HG02981 (cell line): ENCODE results near the gene ZNF521.
A peak's percentile ranks its signal among the peaks of the same experiment; 100 is the strongest.

ENCODE experiments used
- ATAC-seq: cut with Tn5 transposase; IDR thresholded peaks from one replicate; pipeline ENCODE4 v1.9.1; 2021; ENCODE audit warnings: mild to moderate bottlenecking, moderate library complexity; ENCODE audit not compliant: unreplicated experiment

ZNF521 gene

GRCh38 chr18:25229920-25230319, 122.0 kb downstream of the ZNF521 start:
- no peak for ATAC-seq

GRCh38 chr18:25229081-25229480, 122.9 kb downstream of the ZNF521 start:
- no peak for ATAC-seq

GRCh38 chr18:25228410-25228809, 123.6 kb downstream of the ZNF521 start:
- ATAC-seq = no peak

- ATAC-seq = no peak
Measured at GRCh38 chr18:25225151-25225550, 126.8 kb downstream of the ZNF521 start.

DNA sequence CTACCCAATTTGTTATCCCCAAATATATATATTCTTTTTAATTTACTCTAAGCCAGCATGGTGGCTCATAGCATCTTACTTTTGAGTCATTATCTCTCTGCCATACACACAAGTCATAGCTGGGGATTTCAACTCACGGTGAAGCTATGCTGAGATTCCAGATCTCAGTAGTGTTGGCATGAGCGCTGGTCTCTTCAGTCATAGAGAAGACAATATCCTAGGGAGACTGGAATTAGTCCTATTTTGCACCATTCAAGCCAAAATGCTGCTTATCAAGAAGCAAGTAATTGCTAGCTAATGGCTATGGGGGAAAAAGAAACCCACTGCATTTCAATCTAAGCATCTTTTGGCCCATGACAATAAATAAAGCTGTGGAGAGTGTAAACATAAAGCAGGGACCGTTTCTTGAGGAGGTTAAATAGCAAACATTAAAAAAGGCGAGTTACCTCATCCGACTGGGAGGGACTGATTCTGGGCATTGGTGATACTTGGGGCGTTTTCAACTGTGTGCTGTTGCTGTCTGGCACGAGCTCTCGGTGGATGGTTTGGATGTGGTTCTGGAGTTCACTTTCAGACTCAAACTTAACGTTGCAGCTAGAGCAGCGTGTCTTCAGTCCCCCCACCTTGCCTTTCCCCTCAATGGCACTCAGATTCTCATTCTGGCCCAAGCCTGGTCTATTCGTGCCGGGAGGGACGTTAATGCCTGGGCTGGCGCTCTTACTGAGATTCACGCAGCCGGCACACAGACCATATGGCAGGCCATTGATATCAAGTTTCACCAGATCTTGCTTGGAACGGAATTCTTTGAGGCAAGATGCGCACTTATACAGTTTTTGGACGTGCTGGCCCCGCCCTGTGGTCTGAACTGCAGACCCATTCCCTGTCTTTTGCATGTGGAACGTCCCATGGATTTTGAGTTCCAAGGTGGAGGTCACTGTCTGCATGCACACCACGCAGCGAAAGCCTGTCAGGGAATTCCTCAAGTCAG, 127.8 kb downstream of the ZNF521 start:
- ATAC-seq = no peak

GRCh38 chr18:25223211-25223610, 128.8 kb downstream of the ZNF521 start:
- no peak for ATAC-seq

DNA sequence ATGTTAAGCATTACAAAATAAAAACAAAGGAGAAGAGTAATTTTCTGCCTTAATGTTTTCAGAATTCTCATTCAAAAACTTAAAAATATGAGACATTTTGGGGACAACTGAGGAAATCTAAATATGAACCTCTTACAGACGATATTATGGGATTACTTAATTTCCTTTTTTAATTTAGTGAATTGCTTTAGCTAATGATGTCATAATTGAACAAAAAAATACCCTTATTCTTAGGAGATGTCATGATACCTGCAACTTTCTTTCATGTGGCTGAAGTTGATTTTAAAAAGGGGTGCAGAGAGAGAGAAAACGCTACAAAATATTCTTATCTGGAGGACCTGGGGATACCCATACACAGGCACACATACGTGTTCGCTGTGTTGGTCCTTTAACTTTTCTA, 129.3 kb downstream of the ZNF521 start:
- no peak for ATAC-seq

DNA sequence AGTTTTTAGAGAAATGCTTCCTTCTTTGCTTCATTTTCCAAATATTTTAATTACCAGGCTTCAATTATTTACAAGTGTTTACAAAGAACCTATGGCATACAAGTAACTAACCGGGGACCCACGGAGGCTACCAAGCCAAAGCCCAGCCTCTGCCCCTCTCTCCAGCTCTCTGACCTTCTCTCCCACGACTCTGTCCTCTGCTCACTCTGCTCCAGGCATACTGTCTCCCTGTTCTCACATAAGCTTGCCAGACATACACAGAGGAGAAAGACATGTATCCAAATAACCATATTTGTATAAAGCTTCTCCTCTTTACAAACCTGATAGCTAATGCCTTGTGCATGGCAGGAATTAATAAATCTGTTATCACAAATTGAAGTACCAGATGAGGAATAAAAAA, 141.3 kb downstream of the ZNF521 start:
- no peak for ATAC-seq

DNA sequence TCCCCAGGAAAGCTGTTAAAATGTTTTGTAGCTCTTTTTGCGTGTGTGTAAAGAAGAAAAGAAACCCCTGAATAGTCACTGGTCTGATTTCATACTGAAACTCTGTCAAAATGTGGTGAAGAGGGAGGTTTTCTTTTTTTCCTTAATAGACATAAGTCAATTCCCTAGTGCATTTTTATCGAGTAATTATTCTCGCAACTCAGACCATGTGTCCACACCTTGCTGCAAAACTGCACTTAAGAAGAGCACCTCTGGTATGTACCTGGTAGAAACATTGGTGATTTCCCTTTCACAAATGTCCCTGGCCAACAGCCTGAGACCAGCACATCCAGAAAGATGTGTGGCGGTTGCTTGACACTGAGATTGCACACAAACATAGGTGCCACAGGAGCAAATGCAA, 159.9 kb downstream of the ZNF521 start:
- ATAC-seq = no peak

DNA sequence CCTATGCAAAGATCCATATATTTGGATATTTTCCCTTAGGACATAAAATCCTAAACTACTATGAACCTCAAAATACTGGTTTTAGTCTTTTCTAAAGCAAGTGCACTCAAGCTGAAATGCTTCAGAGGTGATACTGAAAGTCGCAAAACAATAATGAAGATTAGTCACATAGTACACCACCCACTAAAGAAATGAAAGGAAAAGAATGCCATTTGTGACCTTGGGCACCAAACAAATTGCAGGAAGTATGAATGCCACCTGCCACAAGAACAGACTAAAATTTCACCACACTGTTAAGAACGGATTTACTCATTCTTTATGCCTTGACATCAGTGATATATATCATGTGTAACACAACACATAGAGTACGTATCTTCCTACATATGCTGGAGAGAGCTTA, 161.5 kb downstream of the ZNF521 start:
- peak; percentile 65 for ATAC-seq

- ATAC-seq = no peak
Measured at GRCh38 chr18:25189391-25190185, 162.4 kb downstream of the ZNF521 start.

- no peak for ATAC-seq
Measured at GRCh38 chr18:25187521-25188192, 164.3 kb downstream of the ZNF521 start.

GRCh38 chr18:25186871-25187270, 165.1 kb downstream of the ZNF521 start:
- no peak for ATAC-seq

DNA sequence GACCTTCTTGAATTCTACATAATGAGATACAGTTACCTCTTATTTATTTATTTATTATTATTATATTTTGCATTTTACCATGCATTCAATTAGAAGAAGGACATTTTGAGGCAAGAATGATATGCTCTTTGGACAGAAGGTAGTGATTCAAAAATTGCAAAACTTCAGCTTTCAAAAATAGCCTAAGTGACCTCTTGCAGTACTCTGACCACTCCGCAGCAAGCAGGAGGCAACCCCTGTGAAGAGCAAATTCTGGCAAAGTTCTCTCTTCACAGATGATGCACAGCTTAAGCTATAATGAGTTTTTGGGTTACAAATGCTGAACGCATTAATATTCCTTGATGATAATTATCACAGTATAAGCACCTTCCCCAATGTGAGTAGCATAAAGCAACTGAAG, 170.0 kb downstream of the ZNF521 start:
- no peak for ATAC-seq

DNA sequence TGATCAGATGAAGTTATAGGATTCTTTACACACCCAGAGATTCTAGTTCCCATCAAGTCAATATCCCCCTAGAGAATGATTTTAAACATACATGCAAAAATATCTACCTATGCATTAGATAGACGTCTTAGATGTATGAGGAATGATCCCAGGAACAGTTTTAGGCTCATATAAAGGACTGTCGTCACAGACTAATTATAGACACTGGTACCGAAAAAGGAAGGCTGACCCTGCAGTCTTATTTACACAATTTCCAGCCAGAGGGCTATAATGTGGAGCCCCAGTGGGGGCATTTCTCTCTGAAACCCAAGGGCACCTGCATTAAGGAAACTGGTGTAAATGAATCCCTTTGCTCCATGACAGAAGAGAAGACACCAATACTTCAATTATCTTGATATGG, 170.4 kb downstream of the ZNF521 start:
- ATAC-seq = no peak

- no peak for ATAC-seq
Measured at GRCh38 chr18:25180973-25181548, 170.9 kb downstream of the ZNF521 start.

DNA sequence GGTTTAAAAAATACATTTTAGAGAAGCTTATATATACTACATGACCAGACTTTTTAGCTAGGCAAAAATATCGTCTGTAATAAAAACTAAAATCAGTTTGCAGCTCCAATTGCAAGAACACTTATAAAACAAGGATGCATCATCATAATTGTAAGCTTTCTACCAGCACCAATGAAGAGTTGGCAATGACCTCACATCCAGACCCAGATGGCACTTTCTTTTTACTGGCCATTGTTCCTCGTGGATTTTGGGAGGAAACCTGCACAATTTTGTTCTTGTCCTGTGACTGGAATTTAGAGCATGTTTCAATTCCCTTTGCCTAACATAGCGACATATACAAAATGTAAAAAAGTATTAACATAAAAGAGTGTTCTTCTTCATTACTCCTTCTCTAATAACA, 174.3 kb downstream of the ZNF521 start:
- no peak for ATAC-seq

- no peak for ATAC-seq
Measured at GRCh38 chr18:25176518-25177042, 175.4 kb downstream of the ZNF521 start.

DNA sequence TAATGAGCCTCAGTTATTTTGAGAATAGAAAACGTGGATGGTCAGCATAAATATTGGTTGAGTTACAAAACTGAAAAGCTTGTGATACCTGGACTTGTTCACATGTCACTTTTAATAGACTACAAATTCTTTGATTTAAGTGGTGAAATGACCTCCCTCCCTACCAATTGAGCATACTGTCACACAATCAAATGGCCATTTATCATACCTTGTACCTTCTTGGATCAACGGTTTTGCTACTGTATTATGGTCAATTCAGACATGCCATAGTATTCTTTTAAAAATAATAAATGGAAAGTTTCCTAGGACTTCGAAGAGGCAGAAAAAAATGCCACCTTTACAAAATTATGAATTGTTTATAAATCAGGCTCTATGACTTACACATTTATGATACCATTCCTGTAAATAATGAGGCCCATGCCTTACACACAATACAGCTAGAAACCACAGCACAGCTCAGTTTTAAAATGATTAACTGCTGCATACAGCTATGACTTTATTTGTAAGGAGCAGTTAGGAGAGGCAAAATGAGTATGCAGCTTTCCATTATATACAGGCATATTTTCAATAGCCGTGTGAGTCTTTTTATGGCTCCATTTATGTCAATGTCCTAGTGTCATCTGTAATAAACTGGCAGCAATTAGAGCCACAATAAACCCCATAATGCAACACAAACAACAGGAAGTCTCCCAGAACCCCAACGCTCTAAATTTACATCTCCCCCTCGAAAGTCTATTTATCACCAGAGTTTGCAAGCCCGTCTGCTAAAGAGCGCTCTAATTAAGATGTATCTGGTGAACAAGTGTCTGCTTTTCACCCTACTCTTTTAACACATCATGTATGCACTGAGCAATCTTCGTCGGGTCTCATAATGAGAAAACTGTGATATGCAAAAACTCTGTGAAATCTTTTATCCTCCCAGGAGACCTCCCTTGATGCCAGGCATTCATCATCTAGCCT, 176.1 kb downstream of the ZNF521 start:
- ATAC-seq = no peak

DNA sequence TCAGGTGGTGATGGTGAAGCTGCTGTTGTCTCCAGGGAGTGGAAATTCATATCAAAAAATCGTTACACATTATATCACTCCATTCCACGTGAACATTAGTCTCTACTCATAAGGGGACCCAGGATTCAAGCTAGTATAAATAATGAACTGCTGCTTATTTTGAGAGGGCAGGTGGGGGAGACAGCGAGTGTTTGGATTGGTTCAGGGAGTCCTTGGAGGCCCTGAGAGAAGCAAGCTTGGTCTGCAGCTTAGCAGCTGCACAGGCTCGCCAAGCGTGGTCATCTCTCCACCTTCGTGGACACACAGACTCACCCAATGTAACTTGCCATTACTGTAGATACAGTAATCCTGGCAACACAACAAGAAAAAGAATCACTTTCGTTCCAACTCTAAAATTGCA, 177.6 kb downstream of the ZNF521 start:
- no peak for ATAC-seq
